ENCODE data around the gene RBCK1. TPM values are rescaled to one million over a fixed set of nuclear protein-coding genes. Genes with fewer than 3 reads are reported as not detected.

Gene RBCK1
- total and polyA plus RNA-seq, 2 of the 4 experiments (the other 2 are of a cell fraction): 29.9 to 84.2 TPM

- TF ChIP-seq BHLHE40 (IDR thresholded peaks at IDR 0.05; ENCODE audit: low read depth, low read length) (no peak), RCOR1 (IDR thresholded peaks at IDR 0.05; ENCODE audit: insufficient replicate concordance, low read length) (no peak)
These were observed 971 bp downstream of the RBCK1 start (continued) for GRCh38 chr20:408843-409696.

DNA sequence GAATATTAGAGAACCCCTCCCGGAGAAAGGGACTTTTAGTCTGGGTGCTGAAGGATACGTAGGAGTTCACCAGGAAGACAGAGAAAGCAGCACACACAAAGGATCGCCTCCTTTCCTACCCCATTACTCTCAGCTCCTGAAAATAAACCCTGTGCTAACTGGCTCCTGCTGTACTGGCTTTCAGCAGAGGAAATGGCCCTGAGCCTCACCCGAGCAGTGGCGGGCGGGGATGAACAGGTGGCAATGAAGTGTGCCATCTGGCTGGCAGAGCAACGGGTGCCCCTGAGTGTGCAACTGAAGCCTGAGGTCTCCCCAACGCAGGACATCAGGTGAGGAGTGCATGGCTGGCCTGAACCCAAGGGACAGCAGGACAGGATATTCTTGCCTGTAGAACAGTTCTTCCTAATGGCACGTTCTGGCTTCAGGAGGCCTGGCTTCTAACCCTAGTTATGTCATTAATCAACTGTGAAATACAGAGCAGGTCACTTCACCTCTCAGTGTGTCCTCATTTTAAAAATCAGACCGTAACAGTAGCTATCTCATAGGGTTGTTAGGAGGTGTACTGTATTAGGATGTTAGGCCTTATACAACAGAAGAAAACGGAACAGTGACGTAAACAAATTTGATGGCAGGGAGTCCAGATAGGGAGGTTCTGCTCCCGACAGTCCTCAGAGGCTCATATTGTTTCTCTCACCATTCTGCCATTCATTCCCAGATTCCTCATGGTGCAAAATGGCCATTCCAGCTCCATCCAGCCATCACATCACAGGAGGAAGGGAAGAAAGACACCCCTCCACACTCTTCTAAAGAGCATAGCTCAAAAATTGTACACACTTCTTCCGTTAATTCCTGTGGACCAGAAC lies 1.8 kb downstream of the RBCK1 start:
- no peak overlapping the region for H2BK15ac ChIP-seq (ENCODE audit: low read depth, low read length)
- no TSS peak for BruUV-seq (replicated peaks)
- peak overlapping the region; percentile 91; the same call in 1 of the 2 replicates for H3K14ac ChIP-seq (replicated peaks; ENCODE audit: low read depth, low read length)
- H3K27me3 ChIP-seq (ENCODE audit: control insufficient read depth, insufficient read depth, low read length): no peaks in the 10 kb centered on the region
- peaks cover 14% of the 10 kb centered on the region for H3K4me1 ChIP-seq (ENCODE audit: control insufficient read depth, insufficient read depth, low read length)
- H3K56ac ChIP-seq (ENCODE audit: extremely low read depth, insufficient read depth, low read length): no peak overlapping the region
- H2BK5ac ChIP-seq (ENCODE audit: low read depth, low read length, poor library complexity, severe bottlenecking): no peak overlapping the region
- H3K79me1 ChIP-seq (ENCODE audit: low read depth in 1 of 2, low read length in 2 of 2): peaks cover 26 to 54% of the 10 kb centered on the region in 2 experiments
- no peak overlapping the region for H4K8ac ChIP-seq (ENCODE audit: low read depth in 2 of 2, low read length in 2 of 2)
- intact Hi-C loops (cut with micrococcal nuclease) (loop anchor here (2.0 kb wide), 1 partner anchor 49 kb away; no protein-coding TSS in a partner anchor), in situ Hi-C loops (cut with MboI; ENCODE audit: low sequenced_read_pairs) (no loop called here), dilution Hi-C loops (cut with HindIII; ENCODE audit: low sequenced_read_pairs, unreplicated experiment) (no loop called here)
- no peak overlapping the region for H3K4me3 ChIP-seq (ENCODE audit: insufficient read depth, low read depth, low read length)
- DNase-seq: no peak
- H2BK20ac ChIP-seq (ENCODE audit: low read depth, low read length): no peak overlapping the region
- H4K5ac ChIP-seq (ENCODE audit: low read depth, low read length): no peak overlapping the region
- peaks cover 13% of the 10 kb centered on the region for H3K36me3 ChIP-seq (ENCODE audit: control insufficient read depth, insufficient read depth, low read length)
- H4K20me1 ChIP-seq (ENCODE audit: insufficient read depth, low read length): peaks cover 20% of the 10 kb centered on the region; the same call in 1 of the 2 replicates
- H3K23ac ChIP-seq (ENCODE audit: low read depth, low read length): peak overlapping the region; percentile 97
- POLR2A ChIA-PET (ENCODE audit: unreplicated experiment): no interaction called here
- no peak overlapping the region for H2BK120ac ChIP-seq (ENCODE audit: low read depth, low read length)
- CTCF ChIA-PET: no interaction called here
- H3K27ac ChIP-seq (ENCODE audit: insufficient read depth, low read length): 0 out of 2 replicates have a peak overlapping the region, but pooled peaks have one; percentile 6
- WGBS, 2 experiments (ENCODE audit: extremely low coverage in 2 of 2, insufficient read length in 1 of 2): 66% methylated on average over 3 of the region's 14 CpGs; no CpG with 5 or more reads in 1 of the 2 experiments
- H3K9me3 ChIP-seq (ENCODE audit: control insufficient read depth, insufficient read depth, low read length): no peaks in the 10 kb centered on the region
- no peak overlapping the region for H2AK5ac ChIP-seq (ENCODE audit: low read depth, low read length)
- no peak overlapping the region for H2AK9ac ChIP-seq (replicated peaks; ENCODE audit: low read depth, low read length, poor library complexity)
- no peak overlapping the region for H4K91ac ChIP-seq (ENCODE audit: insufficient read depth, low read depth, low read length)
- no peak overlapping the region; the same call in 1 of the 2 replicates for H3K9ac ChIP-seq (ENCODE audit: low read depth, low read length)
- H3K4me2 ChIP-seq (ENCODE audit: low read depth, low read length): peak overlapping the region; percentile 95
- no peak for TF ChIP-seq MXI1 (IDR thresholded peaks at IDR 0.05; ENCODE audit: borderline replicate concordance, low read depth, low read length)
- no peak overlapping the region for H2AFZ ChIP-seq (replicated peaks; ENCODE audit: low read length, poor library complexity)
- no peak overlapping the region for H3K18ac ChIP-seq (ENCODE audit: low read depth, low read length)
- peaks cover 11% of the 10 kb centered on the region; the same call in 1 of the 2 replicates for H3K9me1 ChIP-seq (ENCODE audit: insufficient read depth, low read length)
- peak overlapping the region; percentile 7; the same call in 1 of the 2 replicates for H3K4ac ChIP-seq (ENCODE audit: low read depth, low read length)
- ATAC-seq (ENCODE audit: low read depth): no peak

Measured in IMR-90 (cell line).